DOHH2 (cell line): ENCODE measurements around the gene ARF3.

Source experiments
- H3F3A ChIP-seq: fragments of 200-600 bp; sonication (generic), shearing (Covaris generic); 2 replicates; pipeline ENCODE4 v1.6.0; 2016; ENCODE audit warnings: antibody characterized with exemption, mild to moderate bottlenecking; ENCODE audit not compliant: control insufficient read depth, insufficient read depth
- H3K27ac ChIP-seq: fragments of 200-600 bp; sonication (generic); 2 replicates; pipeline ENCODE4 v1.5.1; 2014; ENCODE audit warnings: low read depth, mild to moderate bottlenecking, low read length, moderate library complexity
- H3K27me3 ChIP-seq: fragments of 200-600 bp; sonication (generic); 2 replicates; pipeline ENCODE4 v1.6.1; 2014; ENCODE audit warnings: mild to moderate bottlenecking, low read length, mixed read lengths; ENCODE audit not compliant: control insufficient read depth
- H3K36me3 ChIP-seq: fragments of 200-600 bp; sonication (generic); 2 replicates; pipeline ENCODE4 v1.6.1; 2014; ENCODE audit warnings: mild to moderate bottlenecking, low read length, moderate library complexity, mixed read lengths; ENCODE audit not compliant: control insufficient read depth
- H3K4me1 ChIP-seq: fragments of 200-600 bp; sonication (generic); 2 replicates; pipeline ENCODE4 v1.6.1; 2014; ENCODE audit warnings: mild to moderate bottlenecking, low read length, mixed read lengths; ENCODE audit not compliant: control insufficient read depth
- H3K4me2 ChIP-seq: fragments of 200-600 bp; sonication (generic); 2 replicates; pipeline ENCODE4 v1.6.0; 2014; ENCODE audit warnings: mild to moderate bottlenecking, low read length, moderate library complexity
- H3K4me3 ChIP-seq: fragments of 200-600 bp; sonication (generic); 2 replicates; pipeline ENCODE4 v1.5.1; 2014; ENCODE audit warnings: mild to moderate bottlenecking, low read length, mixed read lengths
- H3K79me2 ChIP-seq: fragments of 200-600 bp; sonication (generic); 2 replicates; pipeline ENCODE4 v1.6.1; 2014; ENCODE audit warnings: mild to moderate bottlenecking, low read length, mixed read lengths; ENCODE audit not compliant: control insufficient read depth
- H3K9me2 ChIP-seq: fragments of 200-600 bp; sonication (generic); replicated peaks from 2 replicates; pipeline ENCODE4 v1.6.1; 2014; ENCODE audit warnings: mild to moderate bottlenecking, low read length, mixed read lengths; ENCODE audit not compliant: control insufficient read depth
- H3K9me3 ChIP-seq: fragments of 200-600 bp; sonication (generic); 2 replicates; pipeline ENCODE4 v1.6.1; 2014; ENCODE audit warnings: antibody characterized with exemption, low read length, mixed read lengths; ENCODE audit not compliant: control insufficient read depth, insufficient read depth
- H4K20me1 ChIP-seq: fragments of 200-600 bp; sonication (generic); 2 replicates; pipeline ENCODE4 v1.6.0; 2014; ENCODE audit warnings: low read depth, mild to moderate bottlenecking, antibody characterized with exemption, low read length, moderate library complexity; ENCODE audit not compliant: control insufficient read depth, insufficient read depth
- CTCF ChIP-seq: fragments of 200-600 bp; sonication (generic); IDR thresholded peaks from one replicate; pipeline ENCODE4 v1.5.1; 2014; ENCODE audit warnings: antibody characterized with exemption, mild to moderate bottlenecking, low read depth, low read length; ENCODE audit not compliant: poor library complexity, severe bottlenecking
- EZH2phosphoT487 ChIP-seq: fragments of 200-600 bp; sonication (generic); IDR thresholded peaks from 2 replicates; pipeline ENCODE4 v1.6.1; 2017; ENCODE audit warnings: borderline replicate concordance, mild to moderate bottlenecking, antibody characterized with exemption, low read length, moderate library complexity, mixed read lengths

ARF3 gene

GRCh38 chr12:48937170-48937569 is 20.1 kb downstream of the ARF3 start:
- Histone ChIP-seq H3K4me2 (no peak overlapping the region), H3F3A (peaks cover 8% of the 10 kb centered on the region; the same call in 1 of the 2 replicates), H3K27ac (no peak overlapping the region), H3K36me3 (peaks cover 73% of the 10 kb centered on the region), H3K9me2 (no peaks in the 10 kb centered on the region), H3K4me3 (no peak overlapping the region), H3K9me3 (no peaks in the 10 kb centered on the region), H3K27me3 (no peaks in the 10 kb centered on the region), H4K20me1 (no peaks in the 10 kb centered on the region), H3K4me1 (no peaks in the 10 kb centered on the region), H3K79me2 (no peaks in the 10 kb centered on the region; the same call in 1 of the 2 replicates)
- TF ChIP-seq EZH2phosphoT487 = no peak
- peak; percentile 41 for TF ChIP-seq CTCF

- no peak for TF ChIP-seq EZH2phosphoT487
- TF ChIP-seq CTCF = peak; percentile 96
- H3K4me1 ChIP-seq = no peaks in the 10 kb centered on the region
- peaks cover 73% of the 10 kb centered on the region for H3K36me3 ChIP-seq
- no peak overlapping the region for H3K27ac ChIP-seq
- H3K9me2 ChIP-seq = no peaks in the 10 kb centered on the region
- no peak overlapping the region for H3K4me3 ChIP-seq
- H3K79me2 ChIP-seq = no peaks in the 10 kb centered on the region; the same call in 1 of the 2 replicates
- H3F3A ChIP-seq = peaks cover 8% of the 10 kb centered on the region; the same call in 1 of the 2 replicates
- no peaks in the 10 kb centered on the region for H3K27me3 ChIP-seq
- no peak overlapping the region for H3K4me2 ChIP-seq
- H3K9me3 ChIP-seq = no peaks in the 10 kb centered on the region
- H4K20me1 ChIP-seq = no peaks in the 10 kb centered on the region
Observed at GRCh38 chr12:48936379-48936979, 20.8 kb downstream of the ARF3 start.

GRCh38 chr12:48934312-48934706 is 23.0 kb downstream of the ARF3 start:
- peaks cover 58% of the 10 kb centered on the region for H3K36me3 ChIP-seq
- H3K27ac ChIP-seq = no peak overlapping the region
- H3K9me2 ChIP-seq = no peaks in the 10 kb centered on the region
- no peaks in the 10 kb centered on the region for H3K79me2 ChIP-seq
- H4K20me1 ChIP-seq = no peaks in the 10 kb centered on the region
- H3K27me3 ChIP-seq = no peaks in the 10 kb centered on the region
- H3K4me3 ChIP-seq = no peak overlapping the region
- peaks cover 8% of the 10 kb centered on the region; the same call in 1 of the 2 replicates for H3F3A ChIP-seq
- no peak overlapping the region for H3K4me2 ChIP-seq
- H3K9me3 ChIP-seq = no peaks in the 10 kb centered on the region
- TF ChIP-seq EZH2phosphoT487 (no peak), CTCF (peak; percentile 55)
- no peaks in the 10 kb centered on the region for H3K4me1 ChIP-seq
